H9 (cell line): ENCODE results near the gene MRPL37. TPM values are rescaled to one million over a fixed set of nuclear protein-coding genes. Genes with fewer than 3 reads are reported as not detected.

ENCODE experiments used
- DNase-seq: peaks from one replicate; pipeline ENCODE4 v3.0.0-alpha.2; 2017
- H2AFZ ChIP-seq: one replicate; pipeline ENCODE4 v1.6.1; 2013; ENCODE audit warnings: mild to moderate bottlenecking, low read length, control low read depth, moderate library complexity
- H2AK5ac ChIP-seq: 2 replicates; pipeline ENCODE4 v1.6.1; 2013; ENCODE audit warnings: low read length, control low read depth, mixed read lengths; ENCODE audit not compliant: insufficient read length
- H2BK120ac ChIP-seq: one replicate; pipeline ENCODE4 v1.6.1; 2013; ENCODE audit warnings: low read depth, mild to moderate bottlenecking, low read length, control low read depth, inconsistent platforms; ENCODE audit not compliant: poor library complexity, severe bottlenecking
- H2BK12ac ChIP-seq: 2 replicates; pipeline ENCODE4 v1.6.1; 2013; ENCODE audit warnings: low read length, control low read depth, mixed read lengths, low read depth; ENCODE audit not compliant: insufficient read length
- H2BK15ac ChIP-seq: 2 replicates; pipeline ENCODE4 v1.6.1; 2013; ENCODE audit warnings: low read depth, low read length, control low read depth
- H2BK20ac ChIP-seq: one replicate; pipeline ENCODE4 v1.6.1; 2013; ENCODE audit warnings: low read depth, mild to moderate bottlenecking, low read length, control low read depth, inconsistent platforms; ENCODE audit not compliant: poor library complexity, severe bottlenecking
- H2BK5ac ChIP-seq: 2 replicates; pipeline ENCODE4 v1.6.1; 2013; ENCODE audit warnings: low read length, control low read depth, mixed read lengths; ENCODE audit not compliant: insufficient read length
- H3K14ac ChIP-seq: 2 replicates; pipeline ENCODE4 v1.6.1; 2013; ENCODE audit warnings: low read length, control low read depth; ENCODE audit not compliant: insufficient read depth
- H3K18ac ChIP-seq: 2 replicates; pipeline ENCODE4 v1.6.1; 2013; ENCODE audit warnings: low read depth, mild to moderate bottlenecking, mixed read lengths, low read length, control low read depth; ENCODE audit not compliant: insufficient read length
- H3K23ac ChIP-seq: 2 replicates; pipeline ENCODE4 v1.6.1; 2013; ENCODE audit warnings: low read length, control low read depth, mixed read lengths, low read depth; ENCODE audit not compliant: insufficient read length
- H3K23me2 ChIP-seq: 2 replicates; pipeline ENCODE4 v1.6.1; 2013; ENCODE audit warnings: low read depth, mild to moderate bottlenecking, mixed read lengths, low read length, control low read depth; ENCODE audit not compliant: insufficient read length, poor library complexity, severe bottlenecking
- H3K27ac ChIP-seq: 2 replicates; pipeline ENCODE4 v1.5.1; 2013; ENCODE audit warnings: low read length, control low read depth, mixed read lengths, low read depth; ENCODE audit not compliant: insufficient read length
- H3K27me3 ChIP-seq: 2 replicates; pipeline ENCODE4 v1.6.1; 2013; ENCODE audit warnings: low read length, control low read depth, inconsistent platforms; ENCODE audit not compliant: insufficient read depth
- H3K4ac ChIP-seq: 2 replicates; pipeline ENCODE4 v1.6.1; 2013; ENCODE audit warnings: low read depth, mild to moderate bottlenecking, control low read depth, inconsistent platforms, low read length, moderate library complexity
- H3K4me1 ChIP-seq: 2 replicates; pipeline ENCODE4 v1.6.1; 2013; ENCODE audit warnings: low read length, control low read depth, inconsistent platforms; ENCODE audit not compliant: insufficient read depth
- H3K4me2 ChIP-seq: 2 replicates; pipeline ENCODE4 v1.6.1; 2013; ENCODE audit warnings: low read length, control low read depth, mixed read lengths; ENCODE audit not compliant: insufficient read length, insufficient read depth
- H3K56ac ChIP-seq: 2 replicates; pipeline ENCODE4 v1.6.1; 2013; ENCODE audit warnings: low read depth, mild to moderate bottlenecking, mixed read lengths, low read length, control low read depth; ENCODE audit not compliant: insufficient read length
- H3K79me1 ChIP-seq: 2 replicates; pipeline ENCODE4 v1.6.1; 2013; ENCODE audit warnings: low read depth, mild to moderate bottlenecking, moderate library complexity, low read length, control low read depth, inconsistent platforms; ENCODE audit not compliant: insufficient read depth, poor library complexity, severe bottlenecking
- H3K79me2 ChIP-seq: 2 replicates; pipeline ENCODE4 v1.6.1; 2013; ENCODE audit warnings: low read length, control low read depth, inconsistent platforms; ENCODE audit not compliant: insufficient read depth
- H3K9ac ChIP-seq: 2 replicates; pipeline ENCODE4 v1.6.1; 2013; ENCODE audit warnings: low read length, control low read depth, mixed read lengths; ENCODE audit not compliant: insufficient read length; ENCODE audit errors: extremely low read depth
- H3K9me3 ChIP-seq: one replicate; pipeline ENCODE4 v1.6.1; 2013; ENCODE audit warnings: low read depth, low read length, inconsistent platforms; ENCODE audit not compliant: control insufficient read depth
- H3T11ph ChIP-seq: one replicate; pipeline ENCODE4 v1.6.1; 2013; ENCODE audit warnings: mild to moderate bottlenecking, low read length, control low read depth, inconsistent platforms
- H4K20me1 ChIP-seq: one replicate; pipeline ENCODE4 v1.6.1; 2013; ENCODE audit not compliant: control insufficient read depth, insufficient read length, insufficient read depth
- H4K5ac ChIP-seq: 2 replicates; pipeline ENCODE4 v1.6.1; 2013; ENCODE audit warnings: low read depth, mild to moderate bottlenecking, mixed read lengths, low read length, control low read depth; ENCODE audit not compliant: insufficient read length
- H4K8ac ChIP-seq: replicated peaks from 2 replicates; pipeline ENCODE4 v1.6.1; 2013; ENCODE audit warnings: low read length, control low read depth, mixed read lengths, low read depth; ENCODE audit not compliant: insufficient read length
- H4K91ac ChIP-seq: 2 replicates; pipeline ENCODE4 v1.6.1; 2013; ENCODE audit warnings: low read depth, mild to moderate bottlenecking, moderate library complexity, mixed read lengths, low read length, control low read depth; ENCODE audit not compliant: insufficient read length
- H3K27ac Mint-ChIP-seq, 3 experiments: 2 replicates in 2 of 3; 3 replicates in 1 of 3; pipeline ENCODE4 v1.8.0; 2020 to 2021; ENCODE audit warnings: mixed read lengths in 3 of 3, mild to moderate bottlenecking in 1 of 3, moderate library complexity in 1 of 3
- H3K27me3 Mint-ChIP-seq: 2 replicates; pipeline ENCODE4 v1.8.0; 2021; ENCODE audit warnings: low read depth, mild to moderate bottlenecking, moderate library complexity, mixed read lengths
- H3K36me3 Mint-ChIP-seq, 3 experiments: 2 replicates in 2 of 3; 3 replicates in 1 of 3; pipeline ENCODE4 v1.8.0; 2020 to 2021; ENCODE audit warnings: low read depth in 3 of 3, mixed read lengths in 3 of 3; ENCODE audit not compliant: insufficient read depth in 1 of 3
- H3K4me1 Mint-ChIP-seq, 2 experiments: 2 replicates each; pipeline ENCODE4 v1.8.0; 2020; ENCODE audit warnings: mixed read lengths in 2 of 2
- H3K4me3 Mint-ChIP-seq, 2 experiments: 2 replicates in 1 of 2; 3 replicates in 1 of 2; pipeline ENCODE4 v1.8.0; 2020 to 2021; ENCODE audit warnings: mild to moderate bottlenecking in 2 of 2, mixed read lengths in 2 of 2, moderate library complexity in 1 of 2
- H3K9me3 Mint-ChIP-seq, 2 experiments: 2 replicates in 1 of 2; 3 replicates in 1 of 2; pipeline ENCODE4 v1.8.0; 2020; ENCODE audit warnings: mild to moderate bottlenecking in 2 of 2, mixed read lengths in 2 of 2, moderate library complexity in 1 of 2
- CTCF ChIP-seq: fragments of 200-600 bp; sonication (generic); conservative IDR thresholded peaks from 3 replicates; pipeline ENCODE4 v1.8.0; 2021; ENCODE audit warnings: antibody characterized with exemption, mild to moderate bottlenecking
- WGBS: extraction: QIAGEN DNeasy Blood & Tissue Kit; methylation state at CpG from one replicate; pipeline ENCODE4 v1.1.7; 2013; ENCODE audit warnings: missing lambda C conversion rate, low lambda C conversion rate, mixed read lengths; ENCODE audit not compliant: insufficient read length; ENCODE audit errors: extremely low coverage; 5-methylcytosine and 5-hydroxymethylcytosine counted together
- total RNA-seq: library from RNA; stranded (reverse); gene quantifications from 2 replicates; pipeline ENCODE4 v1.2.1, GENCODE V29; 2021

The MRPL37 gene
- total RNA-seq, 1 experiment from 2014 or later = 123 TPM

GRCh38 chr1:54228638-54229079 lies 28.7 kb downstream of the MRPL37 start:
- H2BK20ac ChIP-seq = no peak overlapping the region
- no peak overlapping the region for H4K91ac ChIP-seq
- no peaks in the 10 kb centered on the region for H3K27me3 Mint-ChIP-seq
- peaks cover 23 to 31% of the 10 kb centered on the region in 2 experiments for H3K4me1 Mint-ChIP-seq
- H3K18ac ChIP-seq = no peak overlapping the region
- no peak overlapping the region for H2BK5ac ChIP-seq
- no peaks in the 10 kb centered on the region for H4K20me1 ChIP-seq
- no peak overlapping the region for H2BK12ac ChIP-seq
- H3K56ac ChIP-seq = no peak overlapping the region
- no peak overlapping the region for H3K4ac ChIP-seq
- no peak overlapping the region for H3K4me2 ChIP-seq
- no CpG with 5 or more reads among the region's 13 CpGs for WGBS
- no peak overlapping the region for H2AFZ ChIP-seq
- H3K14ac ChIP-seq = no peak overlapping the region
- H3K9ac ChIP-seq = no peak overlapping the region
- H3K4me1 ChIP-seq = no peaks in the 10 kb centered on the region
- no peak overlapping the region for H3K4me3 Mint-ChIP-seq
- no peak overlapping the region for H4K5ac ChIP-seq
- no peak overlapping the region for H2BK120ac ChIP-seq
- no peak overlapping the region for H2BK15ac ChIP-seq
- H3K9me3 Mint-ChIP-seq = peaks cover 0 to 2% of the 10 kb centered on the region in 2 experiments; a peak in 2 of 5 replicates
- no peaks in the 10 kb centered on the region for H3K23me2 ChIP-seq
- H4K8ac ChIP-seq = no peak overlapping the region
- no peak for DNase-seq
- H3K36me3 Mint-ChIP-seq = peaks cover 11 to 53% (median 44%) of the 10 kb centered on the region in 3 experiments; a peak in 6 of 7 replicates
- peak overlapping the region in 2 of 3 experiments; percentile 53 to 88; a peak in 1 of 7 replicates for H3K27ac Mint-ChIP-seq
- H3T11ph ChIP-seq = no peak overlapping the region
- no peak for TF ChIP-seq CTCF
- no peaks in the 10 kb centered on the region for H3K79me1 ChIP-seq
- H3K27me3 ChIP-seq = no peaks in the 10 kb centered on the region
- H3K27ac ChIP-seq = no peak overlapping the region
- no peak overlapping the region for H3K23ac ChIP-seq
- H3K79me2 ChIP-seq = no peaks in the 10 kb centered on the region
- H3K9me3 ChIP-seq = no peaks in the 10 kb centered on the region
- H2AK5ac ChIP-seq = no peak overlapping the region
